A549 treated with CORT108297 at 1 μM for 4 hours (cell line): ENCODE results near the gene ZNF618. TPM values are rescaled to one million over a fixed set of nuclear protein-coding genes. Genes with fewer than 3 reads are reported as not detected.

Experiments
- total RNA-seq: library from RNA; stranded (reverse); fragments of 200-300 nt; extraction: Qiagen RNA extraction; gene quantifications from 5 replicates; pipeline ENCODE4 v1.2.3, GENCODE V29; 2022

Gene ZNF618, protein sequence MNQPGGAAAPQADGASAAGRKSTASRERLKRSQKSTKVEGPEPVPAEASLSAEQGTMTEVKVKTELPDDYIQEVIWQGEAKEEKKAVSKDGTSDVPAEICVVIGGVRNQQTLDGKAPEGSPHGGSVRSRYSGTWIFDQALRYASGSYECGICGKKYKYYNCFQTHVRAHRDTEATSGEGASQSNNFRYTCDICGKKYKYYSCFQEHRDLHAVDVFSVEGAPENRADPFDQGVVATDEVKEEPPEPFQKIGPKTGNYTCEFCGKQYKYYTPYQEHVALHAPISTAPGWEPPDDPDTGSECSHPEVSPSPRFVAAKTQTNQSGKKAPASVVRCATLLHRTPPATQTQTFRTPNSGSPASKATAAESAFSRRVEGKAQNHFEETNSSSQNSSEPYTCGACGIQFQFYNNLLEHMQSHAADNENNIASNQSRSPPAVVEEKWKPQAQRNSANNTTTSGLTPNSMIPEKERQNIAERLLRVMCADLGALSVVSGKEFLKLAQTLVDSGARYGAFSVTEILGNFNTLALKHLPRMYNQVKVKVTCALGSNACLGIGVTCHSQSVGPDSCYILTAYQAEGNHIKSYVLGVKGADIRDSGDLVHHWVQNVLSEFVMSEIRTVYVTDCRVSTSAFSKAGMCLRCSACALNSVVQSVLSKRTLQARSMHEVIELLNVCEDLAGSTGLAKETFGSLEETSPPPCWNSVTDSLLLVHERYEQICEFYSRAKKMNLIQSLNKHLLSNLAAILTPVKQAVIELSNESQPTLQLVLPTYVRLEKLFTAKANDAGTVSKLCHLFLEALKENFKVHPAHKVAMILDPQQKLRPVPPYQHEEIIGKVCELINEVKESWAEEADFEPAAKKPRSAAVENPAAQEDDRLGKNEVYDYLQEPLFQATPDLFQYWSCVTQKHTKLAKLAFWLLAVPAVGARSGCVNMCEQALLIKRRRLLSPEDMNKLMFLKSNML
- total RNA-seq = 7.8 to 11.8 TPM (median 11.0 TPM) in 5 replicates

DNA sequence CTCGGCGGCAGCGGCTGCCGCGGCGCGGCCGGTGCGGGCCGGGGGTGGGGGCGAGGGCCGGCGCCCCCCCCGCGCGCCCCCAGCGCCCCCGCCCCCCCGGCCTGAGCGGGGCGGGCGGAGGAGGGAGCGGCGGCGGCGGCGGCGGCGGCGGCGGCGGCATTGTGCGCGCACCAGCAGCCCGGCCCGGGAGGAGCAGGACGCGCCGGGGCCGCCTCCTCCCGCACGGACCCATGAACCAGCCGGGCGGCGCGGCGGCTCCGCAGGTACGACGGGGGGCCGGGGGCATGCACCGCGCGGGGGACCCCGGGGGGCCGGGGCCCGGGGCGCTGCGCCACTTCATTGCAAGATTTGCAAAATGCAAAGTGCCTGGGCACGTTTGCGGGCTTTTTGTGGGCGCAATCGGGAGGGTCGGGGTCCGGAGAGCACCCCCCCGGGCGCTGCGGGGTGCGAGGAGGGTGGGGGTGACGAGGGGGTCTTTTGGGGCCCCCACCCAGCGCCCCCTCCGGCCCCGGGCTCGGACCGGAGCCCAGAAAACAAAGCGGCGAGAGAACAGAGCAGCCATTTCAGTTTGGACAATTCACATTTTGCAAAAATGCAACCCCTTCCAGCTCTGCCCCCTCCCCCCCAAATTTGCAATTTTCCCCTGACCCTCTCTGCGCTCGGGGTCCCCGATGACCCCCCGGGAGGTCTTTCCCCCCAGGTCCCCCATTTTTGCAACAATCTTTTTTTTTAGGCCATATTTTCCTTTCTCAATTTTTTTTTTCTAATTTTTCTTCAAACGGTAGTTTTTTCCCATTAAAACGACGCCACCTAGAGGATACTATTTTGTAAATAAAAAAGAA is at the start of gene ZNF618:
Gene ZNF618, plus strand, starts transcription at position 159 of the 842 bp plus-strand sequence. Its CDS starts 72 bp downstream, at position 231.

DNA sequence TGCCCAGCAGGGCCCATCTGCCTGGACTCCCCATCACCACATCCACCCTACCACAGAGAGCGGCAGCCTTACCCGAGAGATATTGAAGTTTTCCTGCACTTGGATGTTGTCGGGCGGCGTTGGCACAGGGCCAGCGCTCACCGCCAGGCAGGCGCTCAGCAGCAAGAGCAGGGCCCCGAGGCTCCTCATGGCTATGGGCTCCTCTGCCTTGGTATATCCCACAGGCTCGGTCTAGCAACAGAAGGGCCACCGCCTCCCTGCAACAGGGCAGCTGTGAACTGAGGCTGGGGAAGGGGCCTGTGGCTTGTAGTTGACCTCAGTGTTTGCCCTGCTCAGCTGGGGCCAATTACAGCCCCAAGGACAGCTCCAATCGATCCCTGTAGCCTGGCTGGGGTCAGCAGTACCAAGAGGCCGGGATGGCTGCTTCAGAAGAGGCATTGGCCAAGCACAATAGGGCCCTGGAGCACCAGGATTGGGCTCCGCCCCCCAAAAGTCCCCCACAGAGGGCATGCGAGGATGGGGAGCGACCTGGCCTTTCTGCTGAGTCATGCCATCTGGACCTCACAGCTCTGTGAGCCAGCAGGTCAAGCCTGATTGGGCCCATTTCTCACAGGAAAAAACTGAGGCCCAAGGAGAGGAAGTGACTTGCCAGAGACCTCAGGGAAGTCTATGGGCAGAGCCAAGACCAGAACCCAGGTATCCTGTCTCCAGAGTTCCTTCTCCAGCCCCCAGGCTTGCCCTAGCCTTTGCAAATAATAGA is 202.1 kb downstream of the ZNF618 start, which contains the start of gene AMBP:
Gene AMBP, minus strand, starts transcription at position 280 of the 760 bp plus-strand sequence. Its CDS starts 91 bp downstream, at position 189.

DNA sequence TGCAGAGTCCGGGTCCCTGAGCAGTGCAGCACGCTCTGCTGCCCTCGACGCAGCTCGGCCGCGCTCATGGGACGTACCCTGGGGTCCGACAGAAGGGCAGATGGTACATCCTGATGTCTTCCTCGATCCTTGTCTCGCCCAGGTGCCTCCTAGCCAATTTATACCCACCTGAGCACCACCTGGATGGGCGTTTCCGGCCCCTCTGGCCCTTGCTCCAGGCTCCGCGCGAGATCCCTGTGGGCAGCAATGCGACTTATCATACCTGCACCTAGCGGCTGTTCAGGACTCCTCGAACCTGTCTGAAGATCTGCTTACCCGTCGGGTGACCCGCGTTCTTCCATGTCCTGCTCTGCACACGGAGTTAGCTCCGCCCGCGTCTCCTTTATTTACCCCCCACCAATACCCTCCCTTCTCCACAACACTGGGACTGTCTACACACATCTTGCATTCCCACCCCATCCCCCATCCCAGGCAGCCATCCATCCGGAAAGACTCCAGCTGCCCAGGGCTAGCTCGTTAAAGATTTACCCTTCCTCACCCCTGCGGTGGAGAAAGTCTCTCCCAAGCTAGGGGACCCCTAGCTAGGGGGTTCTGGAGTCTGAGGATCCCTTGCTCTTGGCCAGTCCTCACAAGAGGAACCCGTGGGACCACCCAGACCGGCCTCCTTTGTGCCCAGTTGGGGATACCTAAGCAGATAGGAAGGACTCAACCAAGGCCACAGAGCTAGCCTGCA is 223.0 kb downstream of the ZNF618 start, which contains the start of gene KIF12:
Gene KIF12, minus strand, starts transcription at position 357 of the 733 bp plus-strand sequence. Its CDS starts 16 bp downstream, at position 341.

Other genes with a start within 250 kb of the ZNF618 start
- gene AMBP, start 202.0 kb downstream of the ZNF618 start, total RNA-seq = 7.2 to 10.1 TPM (median 7.7 TPM) in 5 replicates
- gene KIF12, start 223.0 kb downstream of the ZNF618 start, total RNA-seq = 1.5 to 3.5 TPM (median 2.3 TPM) in 5 replicates